Left forelimb (tissue), 1 donor: Measurements from ENCODE around the gene PIK3C2G.
"Not testable (repeated sequence)": the region's sequence is repeated elsewhere in the genome, so short reads cannot be mapped to it uniquely, and the experiment has no call there.

Source experiments
- DNase-seq: peaks from one replicate; pipeline ENCODE4 v3.0.0-alpha.2; 2018; ENCODE audit warnings: low spot score

PIK3C2G gene

DNA sequence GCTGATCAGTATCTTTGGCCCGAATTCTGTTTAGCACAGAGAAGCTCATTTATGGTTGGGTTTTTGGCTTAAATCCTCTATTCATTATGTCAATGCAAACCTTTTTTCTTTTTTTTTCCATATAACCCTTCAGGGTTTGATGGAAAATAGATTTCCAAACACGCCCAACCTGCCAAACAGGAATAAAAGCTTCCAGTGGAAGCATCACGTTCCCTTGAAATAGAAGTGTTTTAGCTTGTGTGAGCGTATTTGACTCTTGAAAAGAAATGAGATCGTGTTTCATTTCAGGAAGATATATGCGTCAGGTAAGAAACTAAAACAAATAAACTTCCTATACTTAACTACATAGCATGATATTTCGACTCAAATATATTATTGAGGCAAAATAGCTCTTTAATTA lies at the start of gene PIK3C2G:
TSS of gene PIK3C2G (plus strand) at position 246 of the 400 bp plus-strand sequence. CDS start 20,564 bp downstream, outside the sequence.
- DNase-seq, result no peak

GRCh38 chr12:18217966-18218365 lies 43.4 kb upstream of the PIK3C2G start:
- no peak for DNase-seq

- DNase-seq, result no peak
Measured at GRCh38 chr12:18221726-18222125, 39.6 kb upstream of the PIK3C2G start.

GRCh38 chr12:18222699-18223098 lies 38.6 kb upstream of the PIK3C2G start:
- no peak for DNase-seq

DNA sequence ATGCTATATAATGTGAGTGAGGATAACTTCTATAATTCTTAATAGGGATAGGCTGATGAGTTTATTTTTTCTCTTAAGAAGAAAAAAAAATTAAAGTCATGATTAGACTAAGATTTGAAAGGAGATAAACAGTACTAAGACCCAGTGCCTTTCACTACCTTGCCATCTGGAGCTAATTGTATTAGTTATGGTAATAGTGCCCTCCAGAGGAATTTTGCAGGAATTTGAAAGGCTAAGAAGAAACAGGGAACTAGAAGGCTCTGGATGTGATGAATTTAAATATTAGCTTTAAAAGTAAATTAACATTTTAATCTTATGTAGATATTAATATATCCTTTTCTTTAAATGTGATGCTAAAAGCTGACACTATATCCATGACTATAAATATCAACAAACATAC lies 36.6 kb upstream of the PIK3C2G start:
- DNase-seq, result no peak

- DNase-seq, result no peak
Measured at GRCh38 chr12:18239526-18239925, 21.8 kb upstream of the PIK3C2G start.

- DNase-seq, result no peak
Measured at GRCh38 chr12:18242380-18243089, 18.8 kb upstream of the PIK3C2G start.

- no peak for DNase-seq
Measured at GRCh38 chr12:18243238-18243637, 18.1 kb upstream of the PIK3C2G start.

DNA sequence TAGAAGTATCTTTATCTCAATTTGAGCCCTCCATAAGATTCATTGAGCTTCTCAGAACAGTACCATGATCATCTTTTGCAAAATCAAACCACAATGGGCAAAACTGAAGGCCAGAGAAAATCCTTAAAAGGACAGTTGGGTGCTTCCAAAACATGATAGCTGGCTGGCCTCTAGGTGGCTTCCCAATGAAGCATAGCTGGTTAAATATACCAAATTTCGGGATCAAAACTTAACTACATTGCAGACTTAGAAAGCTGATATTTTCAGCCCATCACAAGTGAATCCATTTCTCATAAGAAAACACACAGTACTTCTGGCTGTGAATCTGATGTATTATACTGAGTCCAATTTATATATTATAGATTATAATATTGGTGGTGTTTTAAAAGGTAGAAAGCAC lies 15.3 kb upstream of the PIK3C2G start:
- DNase-seq, result no peak

- DNase-seq, result no peak
Measured at GRCh38 chr12:18250313-18250916, 10.9 kb upstream of the PIK3C2G start.

DNA sequence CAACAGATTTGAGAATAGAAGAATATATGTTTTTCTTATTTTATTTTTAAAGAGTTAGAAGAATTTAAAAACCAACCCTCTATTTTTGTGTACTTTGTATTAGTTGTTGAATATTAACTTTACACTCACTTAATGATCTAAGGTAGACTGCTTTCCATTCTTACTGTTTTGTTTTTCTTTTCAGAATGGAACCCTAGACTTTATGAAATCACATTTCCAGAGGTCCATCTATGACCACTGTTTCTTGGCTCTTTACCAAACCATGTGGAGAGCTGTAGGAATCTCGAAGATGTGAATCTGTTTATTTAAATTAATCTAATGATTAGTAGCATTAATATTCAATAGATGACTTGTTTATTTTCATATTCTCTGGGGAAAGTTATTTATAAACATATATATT lies 7.2 kb upstream of the PIK3C2G start:
- no peak for DNase-seq

DNA sequence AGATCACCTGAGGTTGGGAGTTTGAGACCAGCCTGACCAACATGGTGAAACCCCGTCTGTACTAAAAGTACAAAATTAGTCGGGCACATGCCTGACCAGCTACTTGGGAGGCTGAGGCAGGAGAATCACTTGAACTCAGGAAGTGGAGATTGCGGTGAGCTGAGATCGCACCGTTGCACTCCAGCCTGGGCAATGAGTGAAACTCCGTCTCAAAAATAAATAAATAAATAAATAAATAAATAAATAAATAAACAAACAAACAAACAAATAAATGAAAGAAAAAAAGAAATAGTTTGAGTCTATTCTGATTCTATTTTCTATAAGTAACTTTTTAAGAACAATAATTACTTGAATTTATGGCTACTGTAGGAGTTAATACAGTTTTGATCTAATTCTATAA lies 6.3 kb upstream of the PIK3C2G start:
- DNase-seq, result not testable (repeated sequence)

- no peak for DNase-seq
Measured at GRCh38 chr12:18257251-18257650, 4.1 kb upstream of the PIK3C2G start.

DNA sequence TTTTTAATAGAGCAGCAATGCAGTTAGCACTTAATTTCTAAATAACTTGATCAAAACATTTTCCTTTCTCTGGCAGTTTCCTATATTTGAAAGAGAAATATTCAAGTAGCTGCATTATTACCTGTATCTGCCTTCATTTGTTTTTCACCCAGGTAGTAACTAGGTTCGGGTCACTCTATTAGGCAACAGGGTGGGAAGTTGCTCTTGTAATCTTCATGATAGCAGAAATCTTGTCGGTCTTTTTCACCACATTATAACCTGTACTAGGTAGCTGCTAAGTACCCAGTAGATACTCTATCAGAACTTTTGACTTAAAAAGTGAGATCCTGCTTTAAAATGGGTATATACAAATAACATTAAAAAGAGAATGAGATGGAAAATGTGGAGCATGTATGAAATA lies 2.4 kb upstream of the PIK3C2G start:
- no peak for DNase-seq

GRCh38 chr12:18259906-18260682 lies 1.2 kb upstream of the PIK3C2G start:
- no peak for DNase-seq

DNA sequence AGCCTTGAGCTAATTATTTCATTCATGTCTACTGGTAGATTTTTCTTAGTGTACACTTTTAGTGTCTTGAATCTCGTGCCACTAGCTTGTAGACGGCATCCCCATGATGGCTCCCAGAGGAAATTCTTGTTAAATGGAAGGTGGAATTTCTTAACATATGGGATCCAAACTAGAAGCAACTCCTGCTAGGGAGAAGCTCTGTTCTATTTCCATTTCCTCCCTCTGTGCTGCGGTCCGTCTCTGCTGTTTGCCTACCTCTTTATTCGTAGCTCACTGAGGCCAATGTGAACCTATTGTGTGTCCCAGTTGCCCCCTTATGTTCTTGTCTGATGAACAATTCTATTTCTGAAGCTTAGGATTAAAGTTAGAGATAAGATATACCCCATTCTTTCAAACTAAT lies 588 bp downstream of the PIK3C2G start:
- no peak for DNase-seq

GRCh38 chr12:18262514-18262913 lies 1.2 kb downstream of the PIK3C2G start:
- no peak for DNase-seq

GRCh38 chr12:18264581-18265075 lies 3.3 kb downstream of the PIK3C2G start:
- no peak for DNase-seq

GRCh38 chr12:18267427-18268099 lies 6.2 kb downstream of the PIK3C2G start:
- no peak for DNase-seq

- no peak for DNase-seq
Measured at GRCh38 chr12:18270958-18271460, 9.7 kb downstream of the PIK3C2G start.

DNA sequence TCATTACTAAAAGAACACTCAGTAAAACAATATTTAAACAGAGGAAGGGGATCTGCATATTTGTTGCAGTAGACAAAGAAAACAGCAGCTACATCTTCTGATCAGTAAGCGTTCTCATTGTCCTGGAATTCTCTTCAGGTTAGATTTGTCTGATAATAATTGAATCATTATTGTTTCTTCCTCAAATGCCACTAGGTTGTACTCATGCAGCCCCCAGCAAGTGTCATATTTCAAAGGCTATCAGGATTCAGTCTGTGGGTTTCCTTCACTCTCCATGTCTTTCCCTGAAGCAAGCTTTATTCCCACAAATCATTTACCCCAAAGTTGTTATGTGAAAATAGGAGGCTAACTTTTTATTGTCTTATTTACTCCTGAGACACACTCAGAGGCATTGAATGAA lies 14.7 kb downstream of the PIK3C2G start:
- DNase-seq, result no peak

DNA sequence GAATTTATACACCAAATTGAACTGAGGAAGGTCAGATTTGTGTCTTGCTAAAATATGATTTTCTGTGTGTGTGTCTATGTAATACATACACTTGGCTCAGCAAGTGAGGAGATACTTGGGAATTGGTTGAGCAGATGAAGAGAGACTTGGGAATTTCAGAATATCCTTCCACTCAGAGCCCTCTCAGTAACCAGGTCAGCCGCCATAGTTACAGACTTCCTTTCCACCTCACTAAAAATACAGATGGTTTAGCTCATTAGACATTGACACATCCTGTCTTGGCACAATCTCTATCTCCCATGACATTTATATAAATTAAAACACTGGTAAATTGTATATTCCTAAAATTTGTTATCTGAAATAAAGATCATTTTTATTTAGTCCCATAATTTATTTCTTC lies 15.9 kb downstream of the PIK3C2G start:
- no peak for DNase-seq
